GM18499 (cell line): ENCODE results near the gene MAB21L4.

Source experiments
- ATAC-seq: cut with Tn5 transposase; IDR thresholded peaks from one replicate; pipeline ENCODE4 v1.9.1; 2021; ENCODE audit warnings: moderate number of reproducible peaks; ENCODE audit not compliant: insufficient read depth, unreplicated experiment

Gene MAB21L4

DNA sequence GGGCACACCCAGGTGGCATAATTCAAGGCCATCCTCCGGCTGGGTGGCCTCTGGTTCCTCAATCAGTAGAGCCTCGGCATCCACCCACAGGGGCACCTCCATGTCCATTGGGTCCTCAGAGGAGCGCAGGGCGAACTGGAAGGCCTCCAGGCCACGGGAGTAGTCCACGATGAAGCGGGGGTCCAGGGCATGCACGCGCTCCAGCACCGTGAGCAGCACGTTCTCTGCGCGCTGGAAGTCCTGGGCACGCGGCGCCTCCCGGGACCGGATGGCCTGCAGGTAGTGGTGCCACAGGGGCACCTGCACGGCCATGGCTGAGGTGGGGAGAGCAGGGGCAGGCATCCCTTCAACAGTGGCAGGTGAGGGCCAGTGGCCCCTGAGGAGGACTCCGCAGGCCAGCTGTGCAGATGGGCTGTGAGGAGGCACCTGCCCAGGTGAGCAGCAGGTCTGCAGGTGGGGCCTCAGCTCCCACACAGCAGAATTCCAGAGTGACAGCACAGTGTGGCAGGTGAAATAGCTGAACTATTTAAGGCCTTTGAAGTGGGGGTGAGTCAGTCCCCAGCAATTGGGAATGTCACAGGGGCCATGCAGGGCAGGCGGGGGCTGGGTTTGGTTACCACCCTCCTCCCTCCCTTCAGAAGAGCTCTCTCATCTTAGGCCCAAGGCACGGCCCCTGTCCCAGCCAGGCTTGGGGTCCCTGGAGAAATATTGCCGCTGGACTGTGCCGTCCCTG lies at the start of gene MAB21L4:
TSS of gene MAB21L4 (minus strand) at position 501 of the 733 bp plus-strand sequence. CDS start at position 342, 159 bp downstream.
- ATAC-seq, result no peak

DNA sequence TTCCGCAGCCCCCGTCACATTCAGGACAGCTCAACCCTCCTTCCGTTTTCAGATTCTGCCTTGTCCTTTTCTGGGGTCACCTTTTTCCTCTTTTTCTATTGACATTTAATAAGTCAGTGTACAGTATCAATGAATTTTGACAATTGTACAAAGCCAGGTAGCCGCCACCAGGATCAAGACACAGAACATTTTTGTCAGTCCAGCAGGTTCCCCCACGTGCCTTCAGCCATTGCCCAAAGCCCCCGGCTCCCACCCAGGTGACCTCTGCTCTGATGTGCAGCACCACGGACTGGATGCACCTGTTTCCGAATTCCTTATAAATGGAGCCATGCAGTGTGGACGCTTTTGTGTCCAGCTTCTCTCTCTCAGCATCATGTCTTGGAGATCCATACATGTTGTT lies 40.1 kb upstream of the MAB21L4 start:
- no peak for ATAC-seq

DNA sequence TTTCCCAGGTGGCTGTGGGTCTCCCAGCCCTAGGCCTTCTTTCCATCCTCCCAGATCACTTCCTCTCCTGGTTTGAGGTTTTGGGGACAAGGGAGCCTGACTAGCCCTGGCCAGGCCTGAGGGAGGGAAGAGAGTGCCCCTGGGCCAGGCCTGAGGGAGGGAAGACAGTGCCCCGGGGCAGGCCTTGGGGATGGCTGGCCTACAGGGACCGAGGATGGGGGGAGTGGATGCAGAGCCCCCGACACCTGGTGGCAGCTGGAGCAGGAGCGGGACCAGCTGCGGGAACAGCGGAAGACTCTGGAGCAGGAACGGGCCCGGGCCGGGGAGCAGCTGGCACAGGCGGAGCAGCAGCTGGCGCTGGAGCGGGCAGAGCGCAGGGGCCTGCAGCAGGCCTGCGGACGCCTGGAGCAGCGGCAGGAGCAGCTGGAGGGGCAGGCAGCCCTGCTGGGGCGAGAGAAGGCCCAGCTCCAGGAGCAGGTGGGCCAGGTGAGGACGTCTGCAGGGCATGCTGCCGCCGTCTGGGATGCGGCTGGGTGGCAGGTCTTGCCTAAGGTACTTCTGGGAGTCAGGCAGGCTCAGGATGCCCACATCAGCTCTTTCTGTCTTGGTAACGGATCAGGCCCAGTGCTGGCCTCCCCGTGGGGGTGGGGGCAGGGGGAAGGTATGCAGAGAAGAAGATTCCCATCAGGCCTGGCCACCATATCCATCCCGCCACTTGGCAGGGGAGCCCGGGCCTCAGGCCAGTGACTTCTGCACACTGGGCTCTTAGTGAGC lies 39.3 kb upstream of the MAB21L4 start:
- ATAC-seq, result no peak

DNA sequence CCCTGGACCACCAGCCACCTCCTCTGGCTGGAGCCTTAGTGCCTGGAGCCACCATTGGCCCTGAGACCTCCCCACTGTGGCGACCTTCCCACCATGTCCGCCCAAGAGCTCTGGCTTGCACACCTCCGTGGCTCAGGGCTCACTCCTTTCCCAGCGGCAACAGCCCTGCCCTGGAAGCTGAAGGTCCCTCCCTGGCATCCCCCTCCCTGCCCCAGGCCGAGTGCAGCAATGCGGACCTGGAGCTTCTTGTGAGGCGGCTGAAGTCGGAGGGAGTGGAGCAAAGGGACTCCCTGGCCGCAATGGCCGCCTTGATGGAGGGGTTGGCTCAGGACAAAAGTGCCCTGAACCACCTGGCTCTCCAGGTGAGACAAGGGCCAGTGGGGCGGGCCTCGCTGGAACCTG lies 38.7 kb upstream of the MAB21L4 start:
- no peak for ATAC-seq

DNA sequence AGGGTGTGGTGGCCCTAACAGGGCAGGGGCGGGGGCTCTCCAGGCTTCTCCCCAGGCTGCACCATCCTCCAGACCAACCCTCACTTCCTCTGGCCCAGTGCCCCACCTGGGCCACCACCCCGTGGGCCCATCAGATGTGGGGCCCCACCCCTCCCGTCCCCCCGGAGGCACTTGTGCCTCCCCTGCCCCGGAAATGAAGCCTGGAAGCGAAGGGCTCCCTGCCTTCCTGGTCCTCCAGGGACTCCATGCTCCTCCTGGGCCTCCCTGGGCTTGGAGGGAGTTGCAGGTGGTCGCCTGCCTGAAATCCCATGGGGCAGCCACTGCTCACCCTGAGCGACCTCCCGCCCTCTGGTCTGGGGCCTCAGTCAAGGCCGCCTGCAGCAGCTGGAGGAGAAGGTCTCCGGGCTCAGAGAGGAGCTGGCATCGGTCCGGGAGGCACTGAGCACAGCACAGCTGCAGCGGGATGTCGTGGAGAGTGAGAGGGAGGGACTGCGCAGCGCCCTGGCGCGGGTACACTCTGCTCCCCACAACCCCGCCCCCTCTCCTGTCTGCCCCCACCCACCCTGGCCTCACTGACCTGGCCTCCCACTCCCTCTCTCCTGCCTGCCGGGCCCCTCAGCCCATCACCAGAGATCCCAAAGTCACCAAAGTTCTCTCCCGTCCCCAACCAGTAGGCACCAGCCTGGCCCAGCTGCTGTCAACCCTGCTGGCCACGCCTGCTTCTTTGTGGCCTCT lies 38.2 kb upstream of the MAB21L4 start:
- no peak for ATAC-seq

DNA sequence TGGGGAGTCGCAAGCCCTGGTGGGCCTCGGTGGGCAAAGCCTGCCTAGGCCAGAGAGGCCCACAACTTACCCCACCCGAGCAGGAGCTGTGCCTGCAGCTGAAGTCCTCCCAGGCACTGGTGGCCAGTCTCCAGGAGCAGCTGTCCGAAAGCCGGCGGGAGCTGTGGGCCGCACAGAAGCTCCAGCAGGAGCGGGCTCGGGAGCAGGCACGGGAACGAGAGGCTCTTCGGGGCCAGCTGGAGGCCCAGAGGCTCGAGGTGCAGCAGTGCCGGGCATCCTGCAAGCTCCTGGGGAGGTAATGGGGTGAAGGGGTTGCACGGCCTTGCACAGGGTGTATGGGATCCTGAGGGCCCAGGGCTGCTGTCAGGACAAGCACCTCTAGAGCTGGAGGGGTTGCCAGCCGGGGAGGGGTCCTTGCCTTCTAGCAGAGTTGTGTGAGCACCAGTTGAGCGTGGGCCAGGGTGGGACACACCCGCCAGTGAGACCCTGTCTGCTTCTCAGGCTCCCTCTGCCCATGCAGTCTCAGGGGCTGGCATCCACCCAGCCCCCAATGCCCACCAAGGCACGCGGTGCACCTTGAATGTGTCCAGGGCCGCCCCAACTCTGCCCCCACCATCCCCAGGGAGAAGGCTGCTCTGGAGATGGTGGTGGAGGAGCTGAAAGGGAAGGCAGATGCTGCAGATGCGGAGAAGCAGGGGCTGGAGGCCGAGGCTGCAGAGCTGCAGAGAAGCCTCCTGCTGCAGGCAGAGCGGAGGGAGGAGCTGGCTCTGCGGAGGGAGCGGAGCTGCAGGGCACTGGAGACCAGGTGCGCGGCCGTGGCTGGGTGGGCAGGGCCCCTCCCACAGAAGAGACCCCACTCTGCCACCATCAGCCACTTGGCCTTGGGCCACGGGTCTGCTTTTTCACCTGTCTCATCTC lies 37.4 kb upstream of the MAB21L4 start:
- no peak for ATAC-seq

DNA sequence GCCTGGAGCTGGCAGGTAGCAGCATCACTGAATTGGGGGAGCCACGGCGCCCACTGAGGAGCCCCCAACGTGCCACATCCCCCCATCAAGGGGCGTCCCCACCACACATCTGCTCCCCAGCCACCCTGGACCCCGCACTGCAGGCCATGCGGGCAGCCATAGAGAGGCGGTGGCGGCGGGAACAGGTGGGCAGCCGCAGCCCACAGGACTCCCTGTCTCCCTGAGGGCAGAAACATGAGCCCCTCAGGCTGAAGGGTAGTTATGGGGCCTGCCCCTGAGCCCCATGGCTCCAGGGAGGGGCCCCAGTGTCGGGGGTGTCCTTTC lies 36.7 kb upstream of the MAB21L4 start:
- no peak for ATAC-seq

DNA sequence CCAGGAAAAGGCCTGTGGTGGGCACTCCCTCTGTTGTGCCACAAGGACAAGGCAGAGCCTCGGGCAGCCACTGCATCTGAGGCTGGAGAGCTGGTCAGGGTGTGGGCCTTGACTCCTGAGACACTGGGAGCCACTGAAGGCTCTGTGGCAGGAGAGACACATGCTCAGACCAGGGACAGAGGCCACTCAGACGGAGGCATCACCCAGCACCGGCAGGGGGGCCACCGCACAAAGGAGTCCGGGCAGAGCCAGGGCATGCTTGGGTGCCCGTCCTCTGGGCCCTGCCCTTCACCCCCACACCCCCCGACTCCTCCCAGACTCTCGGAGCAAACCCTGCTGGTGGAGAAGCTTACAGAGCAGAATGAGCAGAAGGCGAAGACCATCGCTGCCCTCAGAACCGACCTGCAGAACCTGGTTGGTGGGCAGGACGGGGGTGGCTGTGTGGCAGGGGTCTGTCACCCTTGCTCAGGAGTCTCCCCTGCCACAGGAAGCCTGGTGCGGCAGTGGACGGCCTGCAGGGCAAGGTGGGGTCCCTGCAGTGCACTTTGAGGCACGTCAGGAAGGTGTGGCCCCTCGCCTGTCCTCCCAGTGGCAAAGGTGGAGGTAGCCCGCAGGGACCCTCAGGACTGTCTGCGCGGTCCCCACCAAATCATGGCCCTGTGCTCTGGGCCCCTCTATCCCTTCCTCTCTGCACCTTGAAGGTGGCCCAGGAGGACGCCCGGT lies 36.2 kb upstream of the MAB21L4 start:
- ATAC-seq, result no peak

DNA sequence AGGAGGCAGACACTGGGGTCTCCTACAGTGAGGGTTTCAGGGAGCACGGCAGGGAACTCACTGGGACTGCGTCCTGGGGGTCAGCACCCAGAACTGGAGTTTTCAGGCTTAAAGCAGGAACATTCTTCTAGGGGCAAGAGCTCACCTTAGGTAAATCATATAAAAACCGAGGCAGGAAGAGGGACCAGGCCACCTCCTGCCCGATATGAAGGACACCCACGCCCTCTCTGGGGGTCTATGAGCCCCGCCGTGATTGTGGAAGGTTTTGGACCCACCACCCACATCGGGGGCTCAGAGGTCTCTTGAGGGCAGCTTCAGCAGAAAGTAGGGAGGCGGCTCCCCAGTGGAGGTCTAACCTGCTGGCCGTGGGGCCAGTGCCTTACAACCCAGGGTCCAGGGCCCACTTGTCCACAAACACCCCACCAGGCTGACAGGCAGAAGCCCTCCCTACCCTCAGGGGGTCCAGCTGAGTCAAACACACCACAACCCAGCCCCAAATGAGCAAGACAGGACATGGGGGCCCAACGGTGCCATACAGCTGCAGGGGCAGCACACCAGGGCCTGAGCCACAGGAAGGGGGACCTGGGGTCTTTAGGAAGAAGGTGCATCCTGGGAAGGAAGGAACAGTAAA lies 35.5 kb upstream of the MAB21L4 start:
- ATAC-seq, result no peak

DNA sequence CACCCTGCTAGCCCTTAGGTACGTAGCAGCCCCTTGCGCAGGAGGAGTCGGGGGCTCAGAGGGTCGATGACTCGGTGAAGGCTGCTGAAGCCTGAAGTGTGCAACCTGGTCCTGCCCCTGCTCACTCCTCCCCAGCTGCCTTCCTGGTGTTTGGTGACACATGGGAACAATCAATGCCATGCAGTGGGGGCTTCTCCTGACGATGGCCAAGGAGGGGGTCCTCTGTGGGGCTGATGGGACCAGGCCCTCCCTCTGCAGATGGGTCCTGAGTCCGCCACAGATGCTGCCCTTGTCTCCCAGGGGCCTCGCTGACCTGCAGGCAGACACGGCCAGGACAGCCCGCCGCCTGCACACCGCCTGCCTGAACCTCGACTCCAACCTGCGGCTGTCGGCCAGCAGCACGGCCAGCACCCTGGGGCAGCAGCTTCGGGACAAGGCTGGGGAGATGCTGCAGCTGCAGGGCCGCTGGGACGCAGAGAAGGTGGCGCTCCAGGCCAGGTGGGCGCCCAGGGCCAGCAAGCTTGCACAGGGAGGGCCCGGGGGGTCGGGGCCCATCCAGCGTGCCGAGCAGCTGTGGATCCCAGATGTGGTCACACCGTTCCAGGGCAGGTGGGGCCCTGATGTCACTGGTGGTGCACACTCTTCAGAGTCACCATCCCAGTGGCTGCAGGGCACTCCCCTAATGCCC lies 34.8 kb upstream of the MAB21L4 start:
- ATAC-seq, result no peak

DNA sequence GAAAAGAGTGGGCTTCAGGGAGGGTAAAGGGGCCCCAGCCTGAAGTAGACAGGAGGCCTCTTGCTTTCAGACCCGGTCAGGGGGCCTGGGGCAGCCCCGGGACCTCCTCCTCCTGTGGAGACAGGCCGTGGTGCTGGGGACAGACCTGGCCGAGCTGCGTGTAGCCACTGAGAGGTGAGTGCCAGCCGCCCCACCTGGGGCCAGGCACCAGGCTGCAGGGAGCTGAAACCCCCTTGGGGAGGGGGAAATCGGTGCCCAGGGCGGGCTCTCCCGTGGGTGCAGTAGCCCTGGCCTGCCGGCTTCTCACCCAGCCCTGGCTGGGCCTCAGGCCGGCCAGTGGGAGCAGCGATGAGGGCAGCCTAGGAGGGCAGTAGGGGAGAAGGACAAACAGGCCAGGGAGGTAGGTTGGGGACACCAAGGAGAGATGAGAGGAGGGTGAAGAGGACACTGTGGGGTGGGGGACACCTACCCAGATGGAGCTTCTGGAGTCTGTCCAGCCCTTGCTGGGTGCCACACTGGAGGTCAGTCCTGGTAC lies 34.2 kb upstream of the MAB21L4 start:
- ATAC-seq, result no peak

DNA sequence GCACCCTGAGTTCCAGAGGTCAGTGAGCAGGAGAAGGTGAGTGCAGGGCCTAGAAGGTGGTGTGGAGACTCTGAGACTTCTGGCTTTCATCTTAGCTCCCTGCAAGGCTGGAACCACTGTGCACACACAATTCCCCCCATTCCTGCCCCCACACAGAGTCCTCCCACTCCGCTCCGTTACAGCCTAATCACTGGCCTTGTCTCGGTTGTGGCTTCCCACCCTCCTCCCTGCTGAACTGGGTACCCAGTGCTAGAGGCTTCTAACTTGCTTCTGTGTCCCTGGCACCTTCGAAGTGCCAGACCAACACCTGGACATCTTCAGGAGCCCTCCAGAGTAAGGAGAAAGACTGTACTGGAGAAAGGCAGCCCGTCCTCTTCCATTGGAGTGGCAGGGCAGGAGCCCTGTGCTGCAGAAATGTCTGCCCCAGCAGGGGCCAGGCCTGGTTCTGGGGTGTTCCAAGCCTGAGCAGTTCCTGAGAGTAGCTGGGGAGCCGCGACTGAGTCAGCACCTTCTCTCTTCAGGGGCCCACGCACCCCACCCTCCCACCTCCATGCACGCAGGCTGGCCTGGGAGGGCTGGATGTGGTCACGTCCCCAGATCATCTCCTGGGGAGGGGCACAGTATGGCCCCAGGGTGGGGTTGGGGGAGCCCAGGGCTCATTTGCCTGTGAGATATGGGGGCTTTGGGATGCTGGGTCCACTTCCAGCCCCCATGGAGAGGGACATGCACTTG lies 33.6 kb upstream of the MAB21L4 start:
- ATAC-seq, result no peak

DNA sequence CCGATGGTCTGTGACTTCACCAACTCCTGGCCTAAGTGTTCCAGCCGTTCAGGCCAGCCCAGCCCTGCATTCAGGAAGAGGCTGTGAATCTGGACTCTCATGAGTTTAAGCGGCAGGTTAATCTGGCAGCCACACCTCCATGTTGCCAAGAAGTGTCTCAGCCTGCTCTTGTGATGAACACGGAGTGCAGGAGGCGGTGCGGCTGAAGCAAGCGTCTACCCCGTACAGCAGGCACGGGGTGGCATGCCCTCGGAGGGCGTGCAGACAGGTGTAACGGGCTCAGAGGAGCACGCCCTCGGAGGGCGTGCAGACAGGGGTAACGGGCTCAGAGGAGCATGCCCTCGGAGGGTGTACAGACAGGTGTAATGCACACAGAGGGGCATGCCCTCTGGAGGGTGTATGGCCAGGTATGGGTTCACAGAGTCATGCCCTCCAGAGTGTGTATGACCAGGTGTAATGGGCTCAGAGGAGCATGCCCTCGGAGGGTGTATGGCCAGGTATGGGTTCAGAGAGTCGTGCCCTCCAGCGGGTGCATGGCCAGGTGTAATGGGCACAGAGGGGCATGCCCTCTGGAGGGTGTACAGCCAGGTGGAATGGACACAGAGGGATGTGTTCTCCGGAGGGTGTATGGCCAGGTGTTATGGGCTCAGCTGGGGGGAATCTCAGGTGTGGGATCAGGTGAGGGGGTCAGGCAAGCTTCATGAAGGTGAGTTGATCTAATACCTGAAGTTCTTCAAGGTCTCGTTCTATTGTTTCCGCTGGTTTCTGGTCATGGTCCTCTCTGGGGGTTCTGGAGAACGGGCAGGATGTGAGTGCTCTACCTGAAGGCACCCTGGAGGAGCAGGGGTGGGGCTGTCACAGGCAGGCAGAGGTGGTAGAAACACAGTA lies 32.8 kb upstream of the MAB21L4 start:
- ATAC-seq, result no peak

DNA sequence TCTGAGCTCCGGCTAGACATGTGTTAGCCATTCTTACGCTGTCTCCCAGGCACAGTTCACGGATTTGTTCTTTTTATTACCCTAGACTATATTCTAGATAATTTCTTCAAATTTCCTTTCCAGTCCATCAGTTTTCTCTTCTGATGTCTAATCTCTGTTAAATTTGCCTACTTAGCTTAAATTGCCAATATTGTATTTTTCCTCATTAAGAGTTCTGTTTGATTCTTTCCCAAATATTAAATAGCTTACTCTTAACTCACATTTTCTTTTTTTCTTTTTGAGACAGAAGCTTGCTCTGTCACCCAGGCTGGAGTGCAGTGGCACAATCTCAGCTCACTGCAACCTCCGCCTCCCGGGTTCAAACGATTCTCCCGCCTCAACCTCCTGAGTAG lies 31.4 kb upstream of the MAB21L4 start:
- ATAC-seq, result no peak

DNA sequence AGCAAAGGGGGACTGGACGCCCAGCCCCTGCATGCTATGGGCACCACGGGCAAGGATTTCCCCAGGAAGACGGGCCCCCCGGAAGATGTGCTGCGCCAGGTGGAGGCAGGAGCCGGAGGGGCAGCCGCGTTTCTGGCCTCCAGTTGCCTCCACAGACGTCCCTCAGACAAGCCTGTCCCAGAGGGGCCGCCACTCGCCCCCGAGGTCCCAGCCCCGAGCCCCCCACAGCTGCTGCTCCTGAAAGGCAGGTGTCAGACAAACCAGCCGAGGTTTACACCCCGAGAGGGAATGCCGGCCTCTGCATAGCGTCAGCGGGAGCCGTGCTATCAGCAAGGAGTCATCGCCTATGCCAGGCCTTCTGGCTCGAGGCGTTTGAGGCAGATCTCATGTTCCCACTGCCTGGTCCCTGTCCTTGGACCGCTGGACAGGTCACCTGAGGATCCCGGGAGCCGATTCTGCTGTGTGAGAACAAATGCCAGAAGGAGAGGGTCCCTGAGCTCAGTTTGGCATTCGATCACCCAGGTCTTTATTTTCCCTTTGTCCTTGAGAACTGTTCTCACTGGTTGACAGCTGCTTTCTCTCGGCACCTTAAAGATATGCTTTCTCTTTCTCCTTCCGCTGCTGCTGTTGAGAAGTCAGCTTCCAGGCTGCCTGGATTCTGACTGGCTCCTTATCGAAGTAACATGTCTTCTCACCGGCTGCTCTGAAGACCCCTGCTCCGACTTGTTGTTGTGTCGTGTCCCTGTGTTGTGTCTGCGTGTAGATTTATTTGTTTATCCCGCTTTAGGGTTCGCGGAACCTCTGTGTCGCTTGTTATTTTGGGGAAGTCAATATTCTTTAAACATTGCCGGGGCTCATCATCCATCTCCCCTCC lies 30.8 kb upstream of the MAB21L4 start:
- ATAC-seq, result no peak
